NCI-H1417 treated with DMSO at 0.1 percent for 48 hours (cell line): ENCODE measurements around the gene EPHB6.

ENCODE experiments used
- DNase-seq: peaks from one replicate; lab custom pipeline; 2025; lab: John Stamatoyannopoulos, UW

The EPHB6 gene

GRCh38 chr7:142898377-142899170 is 43.7 kb downstream of the EPHB6 start:
- no peak for DNase-seq

- DNase-seq: no peak
These were observed 44.8 kb downstream of the EPHB6 start for GRCh38 chr7:142899661-142900060.

- DNase-seq: no peak
These were observed 46.8 kb downstream of the EPHB6 start for GRCh38 chr7:142901426-142902259.

- no peak for DNase-seq
These were observed 49.3 kb downstream of the EPHB6 start for GRCh38 chr7:142904128-142904527.

GRCh38 chr7:142905759-142906158 is 50.9 kb downstream of the EPHB6 start:
- DNase-seq: no peak

GRCh38 chr7:142906643-142907042 is 51.8 kb downstream of the EPHB6 start:
- DNase-seq: no peak

- no peak for DNase-seq
These were observed 53.4 kb downstream of the EPHB6 start for GRCh38 chr7:142908290-142908689.

GRCh38 chr7:142908921-142909890 is 54.3 kb downstream of the EPHB6 start:
- no peak for DNase-seq

GRCh38 chr7:142910031-142910433 is 55.2 kb downstream of the EPHB6 start:
- DNase-seq: no peak

GRCh38 chr7:142910481-142910880 is 55.6 kb downstream of the EPHB6 start:
- DNase-seq: no peak

GRCh38 chr7:142913051-142913450 is 58.2 kb downstream of the EPHB6 start:
- no peak for DNase-seq

- no peak for DNase-seq
These were observed 58.7 kb downstream of the EPHB6 start for GRCh38 chr7:142913566-142913965.

- DNase-seq: no peak
These were observed 59.2 kb downstream of the EPHB6 start for GRCh38 chr7:142914121-142914520.

GRCh38 chr7:142915315-142915714 is 60.4 kb downstream of the EPHB6 start:
- DNase-seq: no peak

- DNase-seq: no peak
These were observed 61.6 kb downstream of the EPHB6 start for GRCh38 chr7:142916508-142916907.

GRCh38 chr7:142917447-142917846 is 62.6 kb downstream of the EPHB6 start:
- no peak for DNase-seq

- DNase-seq: no peak
These were observed 64.0 kb downstream of the EPHB6 start for GRCh38 chr7:142918901-142919300.

GRCh38 chr7:142919656-142920055 is 64.8 kb downstream of the EPHB6 start:
- DNase-seq: no peak
